ENCODE measurements around the gene LANCL1. TPM values are rescaled to one million over a fixed set of nuclear protein-coding genes. Genes with fewer than 3 reads are reported as not detected.
A peak's percentile ranks its signal among the peaks of the same experiment; 100 is the strongest.

Gene LANCL1
- total RNA-seq, 1 donor from 2014 or later, result 33.4 TPM

GRCh38 chr2:210496512-210496911 is 20.0 kb upstream of the LANCL1 start:
- Histone ChIP-seq H3K4me1 (ENCODE audit: control insufficient read depth in 3 of 3, insufficient read depth in 3 of 3, low read length in 3 of 3) (no peaks in the 10 kb centered on the region), H3K4me3 (ENCODE audit: low read length in 3 of 3) (no peak overlapping the region), H3K27me3 (ENCODE audit: control insufficient read depth in 3 of 3, insufficient read depth in 3 of 3, low read length in 3 of 3) (no peaks in the 10 kb centered on the region), H3K9me3 (ENCODE audit: control insufficient read depth in 3 of 3, low read length in 3 of 3) (no peaks in the 10 kb centered on the region), H3K27ac (ENCODE audit: low read depth, low read length) (no peak overlapping the region), H3K36me3 (ENCODE audit: control insufficient read depth in 3 of 3, insufficient read depth in 3 of 3, low read length in 3 of 3) (no peaks in the 10 kb centered on the region), H3K9ac (ENCODE audit: low read depth in 1 of 3, low read length in 3 of 3) (no peak overlapping the region)

GRCh38 chr2:210493528-210493927 is 17.0 kb upstream of the LANCL1 start:
- Histone ChIP-seq H3K9me3 (ENCODE audit: control insufficient read depth in 3 of 3, low read length in 3 of 3) (no peaks in the 10 kb centered on the region), H3K4me3 (ENCODE audit: low read length in 3 of 3) (no peak overlapping the region), H3K27ac (ENCODE audit: low read depth, low read length) (no peak overlapping the region), H3K9ac (ENCODE audit: low read depth in 1 of 3, low read length in 3 of 3) (no peak overlapping the region), H3K36me3 (ENCODE audit: control insufficient read depth in 3 of 3, insufficient read depth in 3 of 3, low read length in 3 of 3) (no peaks in the 10 kb centered on the region), H3K27me3 (ENCODE audit: control insufficient read depth in 3 of 3, insufficient read depth in 3 of 3, low read length in 3 of 3) (no peaks in the 10 kb centered on the region), H3K4me1 (ENCODE audit: control insufficient read depth in 3 of 3, insufficient read depth in 3 of 3, low read length in 3 of 3) (no peaks in the 10 kb centered on the region)

- Histone ChIP-seq H3K27me3 (ENCODE audit: control insufficient read depth in 3 of 3, insufficient read depth in 3 of 3, low read length in 3 of 3) (no peaks in the 10 kb centered on the region), H3K27ac (ENCODE audit: low read depth, low read length) (no peak overlapping the region), H3K9ac (ENCODE audit: low read depth in 1 of 3, low read length in 3 of 3) (no peak overlapping the region), H3K4me3 (ENCODE audit: low read length in 3 of 3) (no peak overlapping the region), H3K4me1 (ENCODE audit: control insufficient read depth in 3 of 3, insufficient read depth in 3 of 3, low read length in 3 of 3) (peaks cover 0 to 3% (median 0%) of the 10 kb centered on the region in 3 donors), H3K9me3 (ENCODE audit: control insufficient read depth in 3 of 3, low read length in 3 of 3) (no peaks in the 10 kb centered on the region), H3K36me3 (ENCODE audit: control insufficient read depth in 3 of 3, insufficient read depth in 3 of 3, low read length in 3 of 3) (no peaks in the 10 kb centered on the region)
Observed at GRCh38 chr2:210481601-210482175, 5.1 kb upstream of the LANCL1 start.

- Histone ChIP-seq H3K27me3 (ENCODE audit: control insufficient read depth in 3 of 3, insufficient read depth in 3 of 3, low read length in 3 of 3) (no peaks in the 10 kb centered on the region), H3K4me1 (ENCODE audit: control insufficient read depth in 3 of 3, insufficient read depth in 3 of 3, low read length in 3 of 3) (peaks cover 0 to 3% (median 0%) of the 10 kb centered on the region in 3 donors), H3K9me3 (ENCODE audit: control insufficient read depth in 3 of 3, low read length in 3 of 3) (no peaks in the 10 kb centered on the region), H3K9ac (ENCODE audit: low read depth in 1 of 3, low read length in 3 of 3) (no peak overlapping the region), H3K36me3 (ENCODE audit: control insufficient read depth in 3 of 3, insufficient read depth in 3 of 3, low read length in 3 of 3) (no peaks in the 10 kb centered on the region), H3K4me3 (ENCODE audit: low read length in 3 of 3) (no peak overlapping the region), H3K27ac (ENCODE audit: low read depth, low read length) (no peak overlapping the region)
Observed at GRCh38 chr2:210480764-210481163, 4.2 kb upstream of the LANCL1 start.

GRCh38 chr2:210480079-210480478 is 3.5 kb upstream of the LANCL1 start:
- Histone ChIP-seq H3K4me1 (ENCODE audit: control insufficient read depth in 3 of 3, insufficient read depth in 3 of 3, low read length in 3 of 3) (peaks cover 0 to 4% (median 3%) of the 10 kb centered on the region in 3 donors), H3K27ac (ENCODE audit: low read depth, low read length) (no peak overlapping the region), H3K36me3 (ENCODE audit: control insufficient read depth in 3 of 3, insufficient read depth in 3 of 3, low read length in 3 of 3) (no peaks in the 10 kb centered on the region), H3K27me3 (ENCODE audit: control insufficient read depth in 3 of 3, insufficient read depth in 3 of 3, low read length in 3 of 3) (no peaks in the 10 kb centered on the region), H3K9me3 (ENCODE audit: control insufficient read depth in 3 of 3, low read length in 3 of 3) (no peaks in the 10 kb centered on the region), H3K9ac (ENCODE audit: low read depth in 1 of 3, low read length in 3 of 3) (no peak overlapping the region), H3K4me3 (ENCODE audit: low read length in 3 of 3) (no peak overlapping the region)

- no peak overlapping the region for H3K4me3 ChIP-seq (ENCODE audit: low read length in 3 of 3)
- H3K36me3 ChIP-seq (ENCODE audit: control insufficient read depth in 3 of 3, insufficient read depth in 3 of 3, low read length in 3 of 3), result no peaks in the 10 kb centered on the region
- no peak overlapping the region for H3K9ac ChIP-seq (ENCODE audit: low read depth in 1 of 3, low read length in 3 of 3)
Observed at GRCh38 chr2:210478661-210479060, 2.1 kb upstream of the LANCL1 start.

GRCh38 chr2:210477496-210477895 is 937 bp upstream of the LANCL1 start:
- Histone ChIP-seq H3K4me1 (ENCODE audit: control insufficient read depth in 3 of 3, insufficient read depth in 3 of 3, low read length in 3 of 3) (peaks cover 3 to 4% (median 3%) of the 10 kb centered on the region in 3 donors), H3K9ac (ENCODE audit: low read depth in 1 of 3, low read length in 3 of 3) (no peak overlapping the region), H3K4me3 (ENCODE audit: low read length in 3 of 3) (peak overlapping the region in 2 of 3 donors; percentile 31 to 41), H3K36me3 (ENCODE audit: control insufficient read depth in 3 of 3, insufficient read depth in 3 of 3, low read length in 3 of 3) (peaks cover 0 to 3% (median 0%) of the 10 kb centered on the region in 3 donors), H3K27ac (ENCODE audit: low read depth, low read length) (no peak overlapping the region), H3K27me3 (ENCODE audit: control insufficient read depth in 3 of 3, insufficient read depth in 3 of 3, low read length in 3 of 3) (no peaks in the 10 kb centered on the region), H3K9me3 (ENCODE audit: control insufficient read depth in 3 of 3, low read length in 3 of 3) (no peaks in the 10 kb centered on the region)

More at GRCh38 chr2:210478661-210479060, 2.1 kb upstream of the LANCL1 start:
- H3K27ac ChIP-seq (ENCODE audit: low read depth, low read length), result no peak overlapping the region
- peaks cover 3 to 4% (median 3%) of the 10 kb centered on the region in 3 donors for H3K4me1 ChIP-seq (ENCODE audit: control insufficient read depth in 3 of 3, insufficient read depth in 3 of 3, low read length in 3 of 3)
- H3K9me3 ChIP-seq (ENCODE audit: control insufficient read depth in 3 of 3, low read length in 3 of 3), result no peaks in the 10 kb centered on the region
- no peaks in the 10 kb centered on the region for H3K27me3 ChIP-seq (ENCODE audit: control insufficient read depth in 3 of 3, insufficient read depth in 3 of 3, low read length in 3 of 3)

- Histone ChIP-seq H3K27ac (ENCODE audit: low read depth, low read length) (no peak overlapping the region), H3K9me3 (ENCODE audit: control insufficient read depth in 3 of 3, low read length in 3 of 3) (no peaks in the 10 kb centered on the region), H3K9ac (ENCODE audit: low read depth in 1 of 3, low read length in 3 of 3) (peak overlapping the region; percentile 81 to 88 (median 88)), H3K4me1 (ENCODE audit: control insufficient read depth in 3 of 3, insufficient read depth in 3 of 3, low read length in 3 of 3) (peaks cover 3 to 4% (median 3%) of the 10 kb centered on the region in 3 donors), H3K36me3 (ENCODE audit: control insufficient read depth in 3 of 3, insufficient read depth in 3 of 3, low read length in 3 of 3) (peaks cover 9 to 11% (median 10%) of the 10 kb centered on the region in 3 donors), H3K4me3 (ENCODE audit: low read length in 3 of 3) (peak overlapping the region; percentile 82 to 91 (median 86)), H3K27me3 (ENCODE audit: control insufficient read depth in 3 of 3, insufficient read depth in 3 of 3, low read length in 3 of 3) (no peaks in the 10 kb centered on the region)
Observed at GRCh38 chr2:210475706-210476105, 853 bp downstream of the LANCL1 start.

- no peaks in the 10 kb centered on the region for H3K9me3 ChIP-seq (ENCODE audit: control insufficient read depth in 3 of 3, low read length in 3 of 3)
- H3K4me3 ChIP-seq (ENCODE audit: low read length in 3 of 3), result peak overlapping the region in 2 of 3 donors; percentile 33 to 35
Observed at GRCh38 chr2:210474776-210475175, 1.8 kb downstream of the LANCL1 start.

GRCh38 chr2:210461401-210461800 is 15.2 kb downstream of the LANCL1 start:
- H3K9me3 ChIP-seq (ENCODE audit: control insufficient read depth in 3 of 3, low read length in 3 of 3), result no peaks in the 10 kb centered on the region
- no peak overlapping the region for H3K4me3 ChIP-seq (ENCODE audit: low read length in 3 of 3)
- no peaks in the 10 kb centered on the region for H3K27me3 ChIP-seq (ENCODE audit: control insufficient read depth in 3 of 3, insufficient read depth in 3 of 3, low read length in 3 of 3)
- peaks cover 5 to 25% (median 21%) of the 10 kb centered on the region in 3 donors for H3K36me3 ChIP-seq (ENCODE audit: control insufficient read depth in 3 of 3, insufficient read depth in 3 of 3, low read length in 3 of 3)
- H3K9ac ChIP-seq (ENCODE audit: low read depth in 1 of 3, low read length in 3 of 3), result no peak overlapping the region
- peaks cover 3 to 11% (median 8%) of the 10 kb centered on the region in 3 donors for H3K4me1 ChIP-seq (ENCODE audit: control insufficient read depth in 3 of 3, insufficient read depth in 3 of 3, low read length in 3 of 3)
- H3K27ac ChIP-seq (ENCODE audit: low read depth, low read length), result no peak overlapping the region

More at GRCh38 chr2:210474776-210475175, 1.8 kb downstream of the LANCL1 start:
- H3K4me1 ChIP-seq (ENCODE audit: control insufficient read depth in 3 of 3, insufficient read depth in 3 of 3, low read length in 3 of 3), result peaks cover 3 to 4% (median 3%) of the 10 kb centered on the region in 3 donors
- H3K9ac ChIP-seq (ENCODE audit: low read depth in 1 of 3, low read length in 3 of 3), result peak overlapping the region in 1 of 3 donors; percentile 30
- H3K27ac ChIP-seq (ENCODE audit: low read depth, low read length), result no peak overlapping the region
- peaks cover 11 to 18% (median 13%) of the 10 kb centered on the region in 3 donors for H3K36me3 ChIP-seq (ENCODE audit: control insufficient read depth in 3 of 3, insufficient read depth in 3 of 3, low read length in 3 of 3)
- no peaks in the 10 kb centered on the region for H3K27me3 ChIP-seq (ENCODE audit: control insufficient read depth in 3 of 3, insufficient read depth in 3 of 3, low read length in 3 of 3)

Data from skeletal muscle tissue (tissue), 4 donors.